RWPE1 (cell line): ENCODE results near the gene TANC1.

ENCODE experiments used
- CTCF ChIA-PET: fragments of 350-600 bp; sonication (Branson Sonifier 250); formaldehyde crosslinking; extraction: SDS; loops from one replicate; lab custom pipeline; 2021; lab: Yijun Ruan, JAX
- POLR2A ChIA-PET: fragments of 400-600 bp; formaldehyde crosslinking; extraction: SDS; loops from one replicate; lab custom pipeline; 2020; ENCODE audit warnings: antibody characterized with exemption; ENCODE audit not compliant: low non-redundant PET; lab: Yijun Ruan, JAX
- DNase-seq: peaks from one replicate; pipeline ENCODE4 v3.0.0; 2012; ENCODE audit warnings: low spot score
- H3K27ac ChIP-seq: fragments of 450-650 bp; 2 replicates; pipeline ENCODE4 v1.5.1; 2017
- TF ChIP-seq, protein P1 (sequence below): fragments of 450-650 bp; conservative IDR thresholded peaks from 2 replicates; pipeline ENCODE4 v1.5.1; 2017; ENCODE audit warnings: low read depth, mild to moderate bottlenecking

TANC1 gene

GRCh38 chr2:159098921-159099411 lies 130.5 kb downstream of the TANC1 start:
- POLR2A ChIA-PET, result no interaction called here
- CTCF ChIA-PET, result no interaction called here
- TF ChIP-seq, protein P1, sequence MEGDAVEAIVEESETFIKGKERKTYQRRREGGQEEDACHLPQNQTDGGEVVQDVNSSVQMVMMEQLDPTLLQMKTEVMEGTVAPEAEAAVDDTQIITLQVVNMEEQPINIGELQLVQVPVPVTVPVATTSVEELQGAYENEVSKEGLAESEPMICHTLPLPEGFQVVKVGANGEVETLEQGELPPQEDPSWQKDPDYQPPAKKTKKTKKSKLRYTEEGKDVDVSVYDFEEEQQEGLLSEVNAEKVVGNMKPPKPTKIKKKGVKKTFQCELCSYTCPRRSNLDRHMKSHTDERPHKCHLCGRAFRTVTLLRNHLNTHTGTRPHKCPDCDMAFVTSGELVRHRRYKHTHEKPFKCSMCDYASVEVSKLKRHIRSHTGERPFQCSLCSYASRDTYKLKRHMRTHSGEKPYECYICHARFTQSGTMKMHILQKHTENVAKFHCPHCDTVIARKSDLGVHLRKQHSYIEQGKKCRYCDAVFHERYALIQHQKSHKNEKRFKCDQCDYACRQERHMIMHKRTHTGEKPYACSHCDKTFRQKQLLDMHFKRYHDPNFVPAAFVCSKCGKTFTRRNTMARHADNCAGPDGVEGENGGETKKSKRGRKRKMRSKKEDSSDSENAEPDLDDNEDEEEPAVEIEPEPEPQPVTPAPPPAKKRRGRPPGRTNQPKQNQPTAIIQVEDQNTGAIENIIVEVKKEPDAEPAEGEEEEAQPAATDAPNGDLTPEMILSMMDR, result no peak
- no peak for DNase-seq
- H3K27ac ChIP-seq, result no peak overlapping the region

DNA sequence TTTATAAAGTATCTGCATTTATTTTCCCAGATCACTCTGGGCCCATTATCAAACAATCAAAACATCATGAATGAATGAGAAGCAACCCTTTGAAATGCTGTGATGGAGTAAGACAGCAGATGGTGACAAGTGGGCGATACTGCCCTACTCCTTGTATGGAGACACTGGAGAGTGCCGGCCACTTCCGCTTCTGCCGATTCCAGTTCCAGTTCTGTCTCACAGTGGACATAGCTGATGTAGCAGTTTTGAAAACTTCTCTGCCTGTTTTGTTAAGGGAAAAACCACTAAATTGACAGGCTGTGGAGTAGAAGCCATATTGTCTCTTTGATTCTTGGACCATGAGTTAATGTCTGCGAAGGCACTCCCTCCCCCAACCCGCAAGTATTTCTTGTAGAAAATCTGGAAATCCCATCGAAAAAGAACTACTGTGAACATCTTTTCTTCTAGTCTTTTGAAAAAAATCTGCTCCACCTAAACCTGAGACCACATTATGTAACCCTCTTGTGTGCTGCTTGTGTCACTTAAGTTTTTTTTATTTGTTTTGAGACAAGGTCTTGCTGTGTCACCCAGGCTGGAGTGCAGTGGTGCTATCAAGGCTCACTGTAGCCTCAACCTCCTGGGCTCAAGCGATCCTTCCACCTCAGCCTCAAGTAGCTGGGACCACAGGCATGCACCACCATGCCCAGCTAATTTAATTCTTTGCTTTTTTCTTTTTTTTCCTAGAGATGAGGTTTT lies 133.5 kb downstream of the TANC1 start:
- DNase-seq, result no peak
- TF ChIP-seq, protein P1, result no peak
- CTCF ChIA-PET, result no interaction called here
- H3K27ac ChIP-seq, result no peak overlapping the region
- POLR2A ChIA-PET, result no interaction called here

DNA sequence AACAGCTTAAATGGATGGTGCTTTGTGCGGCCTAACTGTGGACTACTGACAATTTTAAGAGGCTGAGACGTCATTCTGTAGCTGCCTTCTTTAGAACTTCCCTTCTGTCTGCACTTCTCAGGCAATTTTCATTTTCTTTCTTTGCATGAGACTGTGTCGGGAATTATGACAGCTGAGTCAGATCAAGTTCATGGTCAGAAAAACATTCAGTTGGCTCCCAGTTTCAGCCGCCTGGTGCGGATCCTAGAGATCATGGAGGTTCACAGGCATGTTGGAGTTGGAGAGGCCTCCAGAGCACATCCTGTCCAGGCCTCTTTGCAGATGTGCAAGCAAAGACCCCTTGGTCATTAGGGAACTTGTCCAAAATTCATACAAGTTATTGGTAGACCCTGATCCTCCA lies 135.0 kb downstream of the TANC1 start:
- TF ChIP-seq, protein P1, result no peak
- CTCF ChIA-PET, result no interaction called here
- no peak overlapping the region for H3K27ac ChIP-seq
- DNase-seq, result no peak
- POLR2A ChIA-PET, result no interaction called here

- TF ChIP-seq, protein P1, result no peak
- no peak for DNase-seq
- no peak overlapping the region for H3K27ac ChIP-seq
- ChIA-PET POLR2A (no interaction called here), CTCF (no interaction called here)
Measured at GRCh38 chr2:159106109-159106508, 137.7 kb downstream of the TANC1 start.

- ChIA-PET POLR2A (no interaction called here), CTCF (no interaction called here)
- no peak for DNase-seq
- TF ChIP-seq, protein P1, result no peak
- no peak overlapping the region for H3K27ac ChIP-seq
Measured at GRCh38 chr2:159108181-159108893, 139.9 kb downstream of the TANC1 start.

DNA sequence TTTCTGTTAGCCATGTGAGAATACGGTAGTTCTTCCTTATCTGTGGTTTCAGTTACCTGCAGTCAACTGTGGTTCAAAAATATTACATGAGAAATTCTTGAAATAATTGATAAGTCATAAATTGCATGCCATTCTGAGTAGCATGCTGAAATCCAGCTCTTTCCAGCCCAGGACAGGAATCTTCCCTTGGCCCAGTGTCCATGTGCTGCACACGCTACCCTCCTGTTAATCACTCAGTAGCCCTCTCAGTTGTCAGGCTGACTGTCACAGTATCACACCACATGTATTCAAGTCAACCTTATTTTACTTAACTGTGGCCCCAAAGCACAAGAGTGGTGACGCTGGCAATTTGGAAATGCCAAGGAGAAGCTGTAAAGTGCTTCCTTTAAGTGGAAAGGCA lies 141.1 kb downstream of the TANC1 start:
- CTCF ChIA-PET, result no interaction called here
- no peak for DNase-seq

More for the DNA sequence above, 141.1 kb downstream of the TANC1 start:
- H3K27ac ChIP-seq, result no peak overlapping the region
- POLR2A ChIA-PET, result no interaction called here
- TF ChIP-seq, protein P1, result no peak
